Endothelial cell of umbilical vein (primary cell): ENCODE measurements around the gene TBATA. TPM values are rescaled to one million over a fixed set of nuclear protein-coding genes. Genes with fewer than 3 reads are reported as not detected.

Experiments
- BruUV-seq: library from RNA; stranded (reverse); fragments of 400-500 nt; replicated peaks from 2 replicates; lab custom pipeline; 2021; lab: Mats Ljungman, UMichigan
- CTCF ChIA-PET: fragments of 300-600, 350-600 bp; sonication (Branson Sonifier 250); formaldehyde crosslinking; loops from one replicate; lab custom pipeline; 2021; ENCODE audit warnings: antibody characterized with exemption, inconsistent platforms; lab: Charles Lee
- POLR2A ChIA-PET: fragments of 300-600, 350-600 bp; sonication (Branson Sonifier 250); formaldehyde crosslinking; loops from one replicate; lab custom pipeline; 2021; ENCODE audit warnings: antibody characterized with exemption, inconsistent platforms; lab: Charles Lee
- DNase-seq: peaks from one replicate; pipeline ENCODE4 v3.0.0-alpha.2; 2011; ENCODE audit warnings: low read depth, low spot score
- FAIRE-seq: peaks from 2 replicates; lab custom pipeline; 2011; peaks lifted over from hg19 to GRCh38; lab: Jason Lieb, UNC
- H2AFZ ChIP-seq: 2 replicates; pipeline ENCODE4 v1.6.0; 2012; ENCODE audit warnings: low read depth, low read length, control low read depth, inconsistent platforms
- H3K27ac ChIP-seq: 2 replicates; pipeline ENCODE4 v1.5.1; 2011; ENCODE audit warnings: low read depth, mild to moderate bottlenecking, control low read depth, low read length, moderate library complexity; ENCODE audit not compliant: insufficient read depth
- H3K27me3 ChIP-seq, 2 experiments: 2 replicates each; pipeline versions ENCODE4 v1.6.0 to v1.6.1; 2011; ENCODE audit warnings: low read length in 2 of 2, mixed read lengths in 1 of 2; ENCODE audit not compliant: control insufficient read depth in 2 of 2, insufficient read depth in 2 of 2
- H3K36me3 ChIP-seq, 2 experiments: 2 replicates in 1 of 2; 3 replicates in 1 of 2; pipeline ENCODE4 v1.5.1; 2011; ENCODE audit warnings: low read length in 2 of 2, mild to moderate bottlenecking in 1 of 2, moderate library complexity in 1 of 2; ENCODE audit not compliant: control insufficient read depth in 2 of 2, insufficient read depth in 2 of 2; ENCODE audit errors: extremely low read depth in 1 of 2
- H3K4me1 ChIP-seq: 3 replicates; pipeline ENCODE4 v1.5.1; 2011; ENCODE audit warnings: mild to moderate bottlenecking, low read length; ENCODE audit not compliant: control insufficient read depth, insufficient read depth; ENCODE audit errors: extremely low read depth
- H3K4me2 ChIP-seq: 2 replicates; pipeline ENCODE4 v1.6.1; 2011; ENCODE audit warnings: low read length, control low read depth, mixed read lengths; ENCODE audit not compliant: insufficient read depth
- H3K4me3 ChIP-seq, 3 experiments: fragments of 200-600 bp in 1 of 3; sonication (generic), shearing (Covaris generic) in 1 of 3; replicated peaks in 1 of 3; 2 replicates each; pipeline ENCODE4 v1.5.1; 2011 to 2016; ENCODE audit warnings: control low read depth in 3 of 3, low read length in 3 of 3, mild to moderate bottlenecking in 2 of 3, inconsistent platforms in 1 of 3, low read depth in 1 of 3, moderate library complexity in 1 of 3; ENCODE audit not compliant: insufficient read depth in 1 of 3
- H3K79me2 ChIP-seq: 2 replicates; pipeline ENCODE4 v1.6.0; 2012; ENCODE audit warnings: low read length, inconsistent platforms; ENCODE audit not compliant: control insufficient read depth, insufficient read depth
- H3K9ac ChIP-seq: replicated peaks from 2 replicates; pipeline ENCODE3; 2011; ENCODE audit warnings: low read length, control low read depth; ENCODE audit not compliant: insufficient read depth; ENCODE audit errors: extremely low read depth
- H3K9me1 ChIP-seq: replicated peaks from 3 replicates; pipeline ENCODE4 v1.6.0; 2011; ENCODE audit warnings: mild to moderate bottlenecking, low read length; ENCODE audit not compliant: control insufficient read depth, insufficient read depth; ENCODE audit errors: extremely low read depth
- H3K9me3 ChIP-seq: replicated peaks from 2 replicates; pipeline ENCODE4 v1.5.1; 2012; ENCODE audit warnings: low read length, inconsistent platforms; ENCODE audit not compliant: control insufficient read depth, insufficient read depth
- H4K20me1 ChIP-seq: replicated peaks from 2 replicates; pipeline ENCODE3; 2011; ENCODE audit warnings: mild to moderate bottlenecking, low read length; ENCODE audit not compliant: control insufficient read depth, insufficient read depth; ENCODE audit errors: extremely low read depth
- EZH2 ChIP-seq: IDR thresholded peaks from 2 replicates; pipeline ENCODE4 v1.6.1; 2012; ENCODE audit warnings: borderline replicate concordance, low read depth, mild to moderate bottlenecking, moderate library complexity, low read length, inconsistent platforms; ENCODE audit not compliant: severe bottlenecking
- FOS ChIP-seq: IDR thresholded peaks from 2 replicates; pipeline ENCODE4 v1.6.1; 2011; ENCODE audit warnings: mild to moderate bottlenecking, low read length, moderate library complexity, borderline replicate concordance; ENCODE audit not compliant: insufficient read depth
- GATA2 ChIP-seq: IDR thresholded peaks from 2 replicates; pipeline ENCODE4 v1.7.0; 2011; ENCODE audit warnings: low read depth, mild to moderate bottlenecking, moderate library complexity, mixed read lengths, low read length; ENCODE audit not compliant: insufficient read length, insufficient read depth
- JUN ChIP-seq: IDR thresholded peaks from 2 replicates; pipeline ENCODE4 v1.6.1; 2011; ENCODE audit warnings: borderline replicate concordance, low read depth; ENCODE audit not compliant: insufficient read length, insufficient read depth
- MYC ChIP-seq: IDR thresholded peaks from one replicate; pipeline ENCODE4 v1.6.1; 2011; ENCODE audit warnings: mild to moderate bottlenecking, low read depth, low read length
- POLR2A ChIP-seq: IDR thresholded peaks from 2 replicates; pipeline ENCODE4 v1.6.1; 2012; ENCODE audit warnings: low read depth, mild to moderate bottlenecking, control low read depth, low read length
- POLR2AphosphoS5 ChIP-seq: IDR thresholded peaks from 2 replicates; pipeline ENCODE4 v1.6.1; 2012; ENCODE audit warnings: low read depth, mild to moderate bottlenecking, control low read depth, low read length, moderate library complexity; ENCODE audit not compliant: insufficient read depth
- dilution Hi-C: fragments of 300-500 bp; cut with MboI; formaldehyde crosslinking; loops from one replicate; pipeline ENCODE4 v1.15.0; 2019; ENCODE audit warnings: low sequenced_read_pairs; ENCODE audit not compliant: extremely low pct_ligation_motif_present
- intact Hi-C: fragments of 100-400 bp; cut with micrococcal nuclease; formaldehyde crosslinking; loops from one replicate; pipeline ENCODE4 v1.10.0; 2022
- polyA plus RNA-seq, 4 experiments: library from polyadenylated mRNA; depleted of rRNA in 3 of 4; stranded (reverse) in 3 of 4; unstranded in 1 of 4; fragments of >200 nt; gene quantifications; 2 replicates each; pipeline versions ENCODE4 v1.2.1 to v1.2.3, GENCODE V29; 2011 to 2012; ENCODE audit warnings: missing spikeins in 1 of 4
- total RNA-seq: library from RNA; stranded (reverse); gene quantifications from 2 replicates; pipeline ENCODE4 v1.2.3, GENCODE V29; 2021
- TF ChIP-seq, protein P1 (sequence below): IDR thresholded peaks from 2 replicates; pipeline ENCODE4 v1.6.1; 2011; ENCODE audit not compliant: insufficient read depth, insufficient read length
- TF ChIP-seq, protein P2 (sequence below), 2 donors: IDR thresholded peaks; 1 replicate in 1 of 2; 2 replicates in 1 of 2; pipeline ENCODE4 v1.5.1; 2011; ENCODE audit warnings: low read length in 2 of 2, mild to moderate bottlenecking in 2 of 2, moderate library complexity in 2 of 2, control low read depth in 1 of 2, inconsistent platforms in 1 of 2, low read depth in 1 of 2; ENCODE audit not compliant: insufficient read depth in 1 of 2; ENCODE audit errors: extremely low read depth in 1 of 2

The TBATA gene
- total and polyA plus RNA-seq, 2 donors (not counting 3 experiments of a cell fraction or from before 2014, with no cell fraction given): not detected

DNA sequence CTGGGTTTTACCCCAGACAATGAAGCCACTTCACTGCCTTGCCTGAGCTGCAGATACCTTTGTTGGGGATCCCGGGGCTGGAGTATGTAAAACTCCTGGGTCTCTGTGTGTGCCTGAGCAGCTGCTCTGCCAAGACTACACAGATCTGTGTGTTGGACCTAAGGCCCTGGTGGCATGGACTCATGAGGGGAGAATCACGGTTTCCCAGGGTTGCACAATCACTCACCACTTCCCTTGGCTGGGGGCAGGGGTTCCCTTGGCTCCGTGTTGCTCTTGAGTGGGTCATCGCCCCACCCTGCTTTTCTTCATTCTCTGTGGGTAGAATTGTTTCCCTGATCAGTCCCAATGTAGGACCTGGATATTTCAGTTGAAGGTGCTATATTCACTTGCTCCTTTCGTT is 13.9 kb upstream of the TBATA start:
- Histone ChIP-seq H3K9ac (no peak overlapping the region), H3K36me3 (no peaks in the 10 kb centered on the region), H3K4me2 (no peak overlapping the region), H3K27ac (no peak overlapping the region), H4K20me1 (no peaks in the 10 kb centered on the region), H3K4me3 (no peak overlapping the region), H3K27me3 (peaks cover 10 to 22% of the 10 kb centered on the region in 2 experiments), H3K4me1 (no peaks in the 10 kb centered on the region), H3K79me2 (no peaks in the 10 kb centered on the region), H2AFZ (no peak overlapping the region), H3K9me3 (no peaks in the 10 kb centered on the region), H3K9me1 (no peaks in the 10 kb centered on the region)
- TF ChIP-seq EZH2: no peak
- TF ChIP-seq FOS: no peak
- TF ChIP-seq POLR2AphosphoS5: no peak
- no peak for TF ChIP-seq MYC
- dilution Hi-C loops: no loop called here
- no peak for DNase-seq
- ChIA-PET POLR2A (no interaction called here), CTCF (no interaction called here)
- BruUV-seq: no TSS peak
- no peak for FAIRE-seq
- intact Hi-C loops: no loop called here

DNA sequence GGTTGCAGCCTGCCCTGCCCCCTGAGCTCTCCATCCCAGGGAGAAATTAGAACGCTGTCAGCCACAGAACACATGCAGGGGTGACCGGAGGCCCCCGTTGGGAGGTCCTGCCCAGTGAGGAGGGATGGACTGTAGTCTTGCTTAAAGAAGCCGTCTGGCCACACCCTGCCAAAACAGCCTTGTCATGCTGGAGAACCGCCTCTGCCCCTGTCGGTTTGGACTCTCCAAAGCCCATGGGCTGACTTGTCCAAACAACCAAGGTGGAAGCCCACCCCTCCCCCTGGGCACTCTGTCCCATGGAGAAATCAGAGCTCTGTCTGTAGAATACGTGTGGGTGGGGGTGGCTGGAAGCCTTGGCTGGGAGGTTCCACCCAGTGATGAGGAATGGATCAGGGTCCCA is 12.7 kb upstream of the TBATA start:
- Histone ChIP-seq H3K4me2 (no peak overlapping the region), H3K9me3 (no peaks in the 10 kb centered on the region), H3K4me1 (no peaks in the 10 kb centered on the region), H3K36me3 (no peaks in the 10 kb centered on the region), H3K27me3 (peaks cover 13 to 24% of the 10 kb centered on the region in 2 experiments), H4K20me1 (no peaks in the 10 kb centered on the region), H3K9ac (no peak overlapping the region), H2AFZ (no peak overlapping the region), H3K9me1 (no peaks in the 10 kb centered on the region), H3K27ac (no peak overlapping the region), H3K79me2 (no peaks in the 10 kb centered on the region), H3K4me3 (no peak overlapping the region)
- CTCF ChIA-PET: no interaction called here
- dilution Hi-C loops (no loop called here), intact Hi-C loops (no loop called here)
- FAIRE-seq: no peak
- DNase-seq: no peak
- POLR2A ChIA-PET: no interaction called here
- no TSS peak for BruUV-seq
- no peak for TF ChIP-seq GATA2
- TF ChIP-seq, protein P1, sequence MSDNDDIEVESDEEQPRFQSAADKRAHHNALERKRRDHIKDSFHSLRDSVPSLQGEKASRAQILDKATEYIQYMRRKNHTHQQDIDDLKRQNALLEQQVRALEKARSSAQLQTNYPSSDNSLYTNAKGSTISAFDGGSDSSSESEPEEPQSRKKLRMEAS: no peak
- no peak for TF ChIP-seq EZH2
- no peak for TF ChIP-seq JUN
- TF ChIP-seq, protein P2, sequence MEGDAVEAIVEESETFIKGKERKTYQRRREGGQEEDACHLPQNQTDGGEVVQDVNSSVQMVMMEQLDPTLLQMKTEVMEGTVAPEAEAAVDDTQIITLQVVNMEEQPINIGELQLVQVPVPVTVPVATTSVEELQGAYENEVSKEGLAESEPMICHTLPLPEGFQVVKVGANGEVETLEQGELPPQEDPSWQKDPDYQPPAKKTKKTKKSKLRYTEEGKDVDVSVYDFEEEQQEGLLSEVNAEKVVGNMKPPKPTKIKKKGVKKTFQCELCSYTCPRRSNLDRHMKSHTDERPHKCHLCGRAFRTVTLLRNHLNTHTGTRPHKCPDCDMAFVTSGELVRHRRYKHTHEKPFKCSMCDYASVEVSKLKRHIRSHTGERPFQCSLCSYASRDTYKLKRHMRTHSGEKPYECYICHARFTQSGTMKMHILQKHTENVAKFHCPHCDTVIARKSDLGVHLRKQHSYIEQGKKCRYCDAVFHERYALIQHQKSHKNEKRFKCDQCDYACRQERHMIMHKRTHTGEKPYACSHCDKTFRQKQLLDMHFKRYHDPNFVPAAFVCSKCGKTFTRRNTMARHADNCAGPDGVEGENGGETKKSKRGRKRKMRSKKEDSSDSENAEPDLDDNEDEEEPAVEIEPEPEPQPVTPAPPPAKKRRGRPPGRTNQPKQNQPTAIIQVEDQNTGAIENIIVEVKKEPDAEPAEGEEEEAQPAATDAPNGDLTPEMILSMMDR (IDR thresholded peaks at IDR 0.05; ENCODE audit: extremely low read depth in 1 of 2, insufficient read depth in 1 of 2, low read depth in 1 of 2, low read length in 2 of 2): no peak
- TF ChIP-seq POLR2A: no peak
